HFFc6 (cell line): ENCODE results near the gene OR2A25. TPM values are rescaled to one million over a fixed set of nuclear protein-coding genes. Genes with fewer than 3 reads are reported as not detected.

Experiments used
- DNase-seq: peaks from one replicate; pipeline ENCODE4 v3.0.0-alpha.2; 2018
- H3K27ac Mint-ChIP-seq: 2 replicates; pipeline ENCODE4 v1.8.0; 2020; ENCODE audit warnings: mild to moderate bottlenecking, mixed read lengths
- H3K27me3 Mint-ChIP-seq: 2 replicates; pipeline ENCODE4 v1.8.0; 2021; ENCODE audit warnings: mild to moderate bottlenecking, moderate library complexity, mixed read lengths; ENCODE audit not compliant: insufficient read depth
- H3K36me3 Mint-ChIP-seq: 2 replicates; pipeline ENCODE4 v1.8.0; 2021; ENCODE audit warnings: low read depth, mixed read lengths
- H3K4me1 Mint-ChIP-seq: 2 replicates; pipeline ENCODE4 v1.8.0; 2020; ENCODE audit warnings: low read depth, mixed read lengths
- H3K4me3 Mint-ChIP-seq: 2 replicates; pipeline ENCODE4 v1.8.0; 2020; ENCODE audit warnings: mild to moderate bottlenecking, moderate library complexity, mixed read lengths
- H3K9me3 Mint-ChIP-seq: 2 replicates; pipeline ENCODE4 v1.8.0; 2020; ENCODE audit warnings: mild to moderate bottlenecking, mixed read lengths
- long read RNA-seq: library from polyadenylated mRNA; unstranded; transcript quantifications from one replicate; pipeline ENCODE4 v2.0.0, GENCODE V29; 2019
- total RNA-seq, 6 experiments: library from RNA; stranded (reverse); fragmentation: NEBNext Ultra II Directional; extraction: Animal tissue kit (Norgen Biotek cat#: 25700); gene quantifications; 2 replicates in 1 of 6; 3 replicates in 5 of 6; pipeline ENCODE4 v1.2.3, GENCODE V29; 2021
- TF ChIP-seq, protein P1 (sequence below): fragments of 200-600 bp; sonication (generic); IDR thresholded peaks from 2 replicates; pipeline ENCODE4 v1.5.0; 2021; ENCODE audit warnings: antibody characterized with exemption, mild to moderate bottlenecking

OR2A25 gene, protein sequence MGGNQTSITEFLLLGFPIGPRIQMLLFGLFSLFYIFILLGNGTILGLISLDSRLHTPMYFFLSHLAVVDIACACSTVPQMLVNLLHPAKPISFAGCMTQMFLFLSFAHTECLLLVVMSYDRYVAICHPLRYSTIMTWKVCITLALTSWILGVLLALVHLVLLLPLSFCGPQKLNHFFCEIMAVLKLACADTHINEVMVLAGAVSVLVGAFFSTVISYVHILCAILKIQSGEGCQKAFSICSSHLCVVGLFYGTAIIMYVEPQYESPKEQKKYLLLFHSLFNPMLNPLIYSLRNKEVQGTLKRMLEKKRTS
- not detected for total RNA-seq
- long read RNA-seq = 0 reads

GRCh38 chr7:144069511-144069910 lies at the start of gene OR2A25:
OR2A25 (plus strand) TSS chr7:144069811; CDS start chr7:144074220, 4,409 bp downstream.
- H3K4me1 Mint-ChIP-seq = no peaks in the 10 kb centered on the region
- H3K27me3 Mint-ChIP-seq = peaks cover 1% of the 10 kb centered on the region; the same call in 1 of the 2 replicates
- H3K36me3 Mint-ChIP-seq = no peaks in the 10 kb centered on the region
- H3K9me3 Mint-ChIP-seq = no peaks in the 10 kb centered on the region; the same call in 1 of the 2 replicates
- no peak for DNase-seq
- no peak within 1 kb of the TSS for H3K4me3 Mint-ChIP-seq
- no peak within 1 kb of the TSS for H3K27ac Mint-ChIP-seq
- TF ChIP-seq, protein P1, sequence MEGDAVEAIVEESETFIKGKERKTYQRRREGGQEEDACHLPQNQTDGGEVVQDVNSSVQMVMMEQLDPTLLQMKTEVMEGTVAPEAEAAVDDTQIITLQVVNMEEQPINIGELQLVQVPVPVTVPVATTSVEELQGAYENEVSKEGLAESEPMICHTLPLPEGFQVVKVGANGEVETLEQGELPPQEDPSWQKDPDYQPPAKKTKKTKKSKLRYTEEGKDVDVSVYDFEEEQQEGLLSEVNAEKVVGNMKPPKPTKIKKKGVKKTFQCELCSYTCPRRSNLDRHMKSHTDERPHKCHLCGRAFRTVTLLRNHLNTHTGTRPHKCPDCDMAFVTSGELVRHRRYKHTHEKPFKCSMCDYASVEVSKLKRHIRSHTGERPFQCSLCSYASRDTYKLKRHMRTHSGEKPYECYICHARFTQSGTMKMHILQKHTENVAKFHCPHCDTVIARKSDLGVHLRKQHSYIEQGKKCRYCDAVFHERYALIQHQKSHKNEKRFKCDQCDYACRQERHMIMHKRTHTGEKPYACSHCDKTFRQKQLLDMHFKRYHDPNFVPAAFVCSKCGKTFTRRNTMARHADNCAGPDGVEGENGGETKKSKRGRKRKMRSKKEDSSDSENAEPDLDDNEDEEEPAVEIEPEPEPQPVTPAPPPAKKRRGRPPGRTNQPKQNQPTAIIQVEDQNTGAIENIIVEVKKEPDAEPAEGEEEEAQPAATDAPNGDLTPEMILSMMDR = no peak

DNA sequence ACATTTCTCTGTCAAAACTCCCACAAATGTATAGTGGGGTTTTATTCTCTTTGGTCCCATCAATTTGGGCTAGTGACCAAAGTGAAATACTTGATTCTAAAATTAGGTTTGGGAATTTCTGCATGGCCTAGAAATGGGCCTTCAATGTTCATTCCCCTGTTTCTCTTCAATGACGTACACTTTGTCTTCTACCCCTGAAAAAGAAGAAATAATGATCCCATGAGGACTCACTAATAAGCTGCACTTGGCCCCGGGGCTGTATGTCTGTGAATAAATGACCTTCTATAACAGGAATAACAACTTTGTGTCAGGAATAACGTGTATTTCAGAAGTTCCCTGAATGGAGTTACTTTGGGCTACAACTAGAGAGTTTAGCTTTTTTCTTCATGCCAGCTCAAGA lies 49.3 kb upstream of the OR2A25 start:
- Mint-ChIP-seq H3K9me3 (peaks cover 5% of the 10 kb centered on the region; the same call in 1 of the 2 replicates), H3K27ac (no peak overlapping the region), H3K27me3 (peaks cover 1% of the 10 kb centered on the region; the same call in 1 of the 2 replicates), H3K4me3 (no peak overlapping the region), H3K36me3 (no peaks in the 10 kb centered on the region), H3K4me1 (peaks cover 19% of the 10 kb centered on the region; the same call in 1 of the 2 replicates)
- TF ChIP-seq, protein P1 = no peak
- no peak for DNase-seq

DNA sequence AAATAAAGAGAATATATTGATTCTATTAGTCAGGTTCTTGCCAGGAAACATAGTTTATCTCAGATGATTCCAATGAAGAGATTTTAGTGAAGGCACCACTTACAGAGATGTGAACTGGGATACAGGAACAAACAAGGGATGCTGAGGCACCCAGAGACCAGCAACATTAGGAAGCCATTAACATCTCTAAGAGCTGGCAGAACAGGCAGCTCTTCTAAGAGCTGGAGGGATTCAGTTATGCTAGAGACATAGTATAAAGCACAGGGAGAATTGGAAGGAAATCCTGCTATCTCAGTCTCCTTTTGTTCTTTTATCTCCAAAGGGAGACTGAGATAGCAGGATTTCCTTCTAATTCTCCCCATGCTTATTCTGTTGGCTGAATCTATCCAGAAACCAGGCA lies 47.4 kb upstream of the OR2A25 start:
- TF ChIP-seq, protein P1 = no peak
- H3K4me1 Mint-ChIP-seq = peaks cover 19% of the 10 kb centered on the region; the same call in 1 of the 2 replicates
- no peak for DNase-seq
- no peaks in the 10 kb centered on the region for H3K36me3 Mint-ChIP-seq
- H3K27ac Mint-ChIP-seq = no peak overlapping the region
- H3K4me3 Mint-ChIP-seq = no peak overlapping the region
- H3K27me3 Mint-ChIP-seq = peaks cover 1% of the 10 kb centered on the region; the same call in 1 of the 2 replicates
- peaks cover 5% of the 10 kb centered on the region; the same call in 1 of the 2 replicates for H3K9me3 Mint-ChIP-seq

GRCh38 chr7:144023171-144023827 lies 46.3 kb upstream of the OR2A25 start:
- H3K27me3 Mint-ChIP-seq = peaks cover 1% of the 10 kb centered on the region; the same call in 1 of the 2 replicates
- H3K4me3 Mint-ChIP-seq = no peak overlapping the region
- H3K27ac Mint-ChIP-seq = no peak overlapping the region
- peaks cover 5% of the 10 kb centered on the region; the same call in 1 of the 2 replicates for H3K9me3 Mint-ChIP-seq
- TF ChIP-seq, protein P1 = no peak
- no peaks in the 10 kb centered on the region for H3K36me3 Mint-ChIP-seq
- DNase-seq = no peak
- peaks cover 19% of the 10 kb centered on the region; the same call in 1 of the 2 replicates for H3K4me1 Mint-ChIP-seq

DNA sequence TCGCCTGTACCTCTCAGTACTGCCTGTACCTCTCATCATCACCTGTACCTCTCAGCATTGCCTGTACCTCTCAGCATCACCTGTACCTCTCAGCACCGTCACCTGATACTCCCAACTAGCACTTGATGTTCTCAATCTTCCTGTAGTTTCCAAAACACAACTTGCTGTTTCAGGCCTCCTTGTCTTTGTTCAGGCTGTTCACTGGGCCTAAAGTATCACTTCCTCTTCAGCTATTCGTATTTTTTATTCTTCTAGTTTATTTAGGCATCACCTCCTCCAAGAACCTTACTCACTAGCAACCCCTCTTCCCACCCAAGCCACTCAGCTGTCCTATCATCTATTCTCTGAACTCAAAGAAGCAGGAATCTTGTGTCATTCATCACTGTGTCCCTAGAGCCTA lies 45.4 kb upstream of the OR2A25 start:
- H3K4me3 Mint-ChIP-seq = no peak overlapping the region
- H3K27me3 Mint-ChIP-seq = peaks cover 1% of the 10 kb centered on the region; the same call in 1 of the 2 replicates
- peaks cover 10% of the 10 kb centered on the region; the same call in 1 of the 2 replicates for H3K4me1 Mint-ChIP-seq
- H3K27ac Mint-ChIP-seq = no peak overlapping the region
- TF ChIP-seq, protein P1 = no peak
- H3K36me3 Mint-ChIP-seq = no peaks in the 10 kb centered on the region
- no peaks in the 10 kb centered on the region for H3K9me3 Mint-ChIP-seq
- no peak for DNase-seq
